PC-9 (cell line): ENCODE measurements around the gene HABP4. TPM values are rescaled to one million over a fixed set of nuclear protein-coding genes. Genes with fewer than 3 reads are reported as not detected.

Experiments used
- BruUV-seq: library from RNA; stranded (reverse); fragments of 400-500 nt; replicated peaks from 2 replicates; lab custom pipeline; 2021; lab: Mats Ljungman, UMichigan
- CTCF ChIA-PET: fragments of 300-600 bp; sonication (Branson Sonifier 250); formaldehyde crosslinking; loops from one replicate; lab custom pipeline; 2022; ENCODE audit warnings: antibody characterized with exemption; lab: Charles Lee
- POLR2A ChIA-PET: fragments of 300-600 bp; sonication (Branson Sonifier 250); formaldehyde crosslinking; loops from one replicate; lab custom pipeline; 2022; ENCODE audit warnings: antibody characterized with exemption; ENCODE audit not compliant: unreplicated experiment; lab: Charles Lee
- DNase-seq, 2 experiments: peaks; one replicate each; pipeline versions ENCODE4 v3.0.0 to v3.0.0-alpha.2; 2015 to 2022; ENCODE audit warnings: mixed read lengths in 1 of 2
- H2AFZ ChIP-seq: fragments of 200-600 bp; sonication (generic); 2 replicates; pipeline ENCODE4 v1.8.1; 2017; ENCODE audit warnings: antibody characterized with exemption
- H3F3A ChIP-seq: fragments of 200-600 bp; sonication (generic); 2 replicates; pipeline ENCODE4 v1.8.1; 2017; ENCODE audit warnings: antibody characterized with exemption, mild to moderate bottlenecking, low read depth; ENCODE audit not compliant: insufficient read depth
- H3K27ac ChIP-seq: fragments of 200-600 bp; sonication (generic); 2 replicates; pipeline ENCODE4 v1.6.1; 2016; ENCODE audit warnings: mixed run types
- H3K27me3 ChIP-seq: fragments of 200-600 bp; sonication (generic); 2 replicates; pipeline ENCODE4 v1.6.1; 2016; ENCODE audit warnings: low read depth, mixed run types; ENCODE audit not compliant: insufficient read depth
- H3K36me3 ChIP-seq: fragments of 200-600 bp; sonication (generic); 2 replicates; pipeline ENCODE4 v1.6.1; 2016; ENCODE audit warnings: low read depth, mixed run types
- H3K4me1 ChIP-seq: fragments of 200-600 bp; sonication (generic); replicated peaks from 2 replicates; pipeline ENCODE4 v1.6.1; 2016; ENCODE audit warnings: mixed run types; ENCODE audit not compliant: insufficient read depth
- H3K4me2 ChIP-seq: fragments of 200-600 bp; sonication (generic); 2 replicates; pipeline ENCODE4 v1.6.1; 2017; ENCODE audit warnings: mixed run types
- H3K4me3 ChIP-seq: fragments of 200-600 bp; sonication (generic); 2 replicates; pipeline ENCODE4 v1.6.1; 2016; ENCODE audit warnings: mixed run types
- H3K79me2 ChIP-seq: fragments of 200-600 bp; sonication (generic); 2 replicates; pipeline ENCODE4 v1.6.1; 2017; ENCODE audit warnings: low read depth, mixed run types
- H3K9me2 ChIP-seq: fragments of 200-600 bp; sonication (generic); 2 replicates; pipeline ENCODE4 v1.8.1; 2017; ENCODE audit warnings: mild to moderate bottlenecking; ENCODE audit not compliant: insufficient read depth
- H3K9me3 ChIP-seq: fragments of 200-600 bp; sonication (generic); 2 replicates; pipeline ENCODE4 v1.8.1; 2016; ENCODE audit warnings: low read depth; ENCODE audit not compliant: insufficient read depth
- H4K20me1 ChIP-seq: fragments of 200-600 bp; sonication (generic); 2 replicates; pipeline ENCODE4 v1.8.1; 2017; ENCODE audit not compliant: insufficient read depth
- CTCF ChIP-seq: fragments of 200-600 bp; sonication (generic); conservative IDR thresholded peaks from 2 replicates; pipeline ENCODE4 v1.6.1; 2017; ENCODE audit warnings: mixed run types, antibody characterized with exemption, mild to moderate bottlenecking, moderate library complexity
- EZH2 ChIP-seq: fragments of 200-600 bp; sonication (generic); IDR thresholded peaks from 2 replicates; pipeline ENCODE4 v1.8.0; 2017; ENCODE audit warnings: antibody characterized with exemption, low read depth
- intact Hi-C: fragments of 100-400 bp; cut with micrococcal nuclease; formaldehyde crosslinking; loops from one replicate; pipeline ENCODE4 v1.10.0; 2022; ENCODE audit not compliant: unreplicated experiment
- total RNA-seq: library from RNA; stranded (reverse); gene quantifications from 2 replicates; pipeline ENCODE4 v1.2.3, GENCODE V29; 2021

HABP4 gene
- total RNA-seq, 1 experiment from 2014 or later = 8.1 TPM

- Histone ChIP-seq H3K4me3 (no peak overlapping the region), H3K4me2 (no peak overlapping the region), H3K9me3 (no peaks in the 10 kb centered on the region), H4K20me1 (no peaks in the 10 kb centered on the region), H3F3A (no peaks in the 10 kb centered on the region), H3K4me1 (no peaks in the 10 kb centered on the region), H3K79me2 (no peaks in the 10 kb centered on the region), H3K27ac (no peak overlapping the region), H3K27me3 (no peaks in the 10 kb centered on the region), H2AFZ (no peak overlapping the region), H3K9me2 (no peaks in the 10 kb centered on the region), H3K36me3 (no peaks in the 10 kb centered on the region; the same call in 1 of the 2 replicates)
- intact Hi-C loops = no loop called here
- CTCF ChIA-PET = no interaction called here
- no TSS peak for BruUV-seq
- no peak for TF ChIP-seq CTCF
- no peak for TF ChIP-seq EZH2
- DNase-seq = no peak
- POLR2A ChIA-PET = no interaction called here
These were observed 14.5 kb downstream of the HABP4 start for GRCh38 chr9:96464426-96464825.

DNA sequence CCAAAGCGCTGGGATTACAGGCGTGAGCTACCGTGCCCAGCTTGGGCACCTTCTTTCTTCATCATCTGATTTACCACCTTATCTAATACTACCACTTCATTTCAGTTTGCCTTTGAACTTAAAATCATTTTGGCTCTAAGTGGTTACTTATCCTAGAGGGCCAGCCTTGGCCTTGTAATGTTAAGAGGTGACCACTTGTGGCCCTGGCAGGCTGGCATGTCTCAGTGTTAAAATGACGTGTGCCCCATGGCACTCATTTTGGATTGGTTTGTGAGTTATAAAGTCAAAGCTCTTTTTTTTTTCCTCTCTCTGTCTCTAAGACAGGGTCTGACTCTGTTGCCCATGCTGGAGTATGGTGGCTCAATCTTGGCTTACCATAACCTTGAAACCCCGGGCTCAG, 17.8 kb downstream of the HABP4 start:
- ChIA-PET CTCF (interaction anchor here (0.7 kb wide), 1 partner anchor 1624 kb away, joined by 6 read pairs; no protein-coding TSS in a partner anchor), POLR2A (interaction anchor here (0.7 kb wide), 1 partner anchor 150 kb away, joined by 9 read pairs; no protein-coding TSS in a partner anchor)
- no peak overlapping the region for H3K4me3 ChIP-seq
- H2AFZ ChIP-seq = no peak overlapping the region
- BruUV-seq = no TSS peak
- TF ChIP-seq EZH2 (no peak), CTCF (no peak)
- no peak for DNase-seq
- no peaks in the 10 kb centered on the region for H3K36me3 ChIP-seq
- intact Hi-C loops = no loop called here
- no peaks in the 10 kb centered on the region for H3F3A ChIP-seq
- H3K27me3 ChIP-seq = no peaks in the 10 kb centered on the region
- H3K4me1 ChIP-seq = no peaks in the 10 kb centered on the region
- H3K9me2 ChIP-seq = no peaks in the 10 kb centered on the region
- H3K9me3 ChIP-seq = no peaks in the 10 kb centered on the region
- H3K4me2 ChIP-seq = no peak overlapping the region
- H3K79me2 ChIP-seq = no peaks in the 10 kb centered on the region
- H4K20me1 ChIP-seq = no peaks in the 10 kb centered on the region
- H3K27ac ChIP-seq = no peak overlapping the region

GRCh38 chr9:96476013-96476412, 26.0 kb downstream of the HABP4 start:
- no TSS peak for BruUV-seq

More at GRCh38 chr9:96476013-96476412, 26.0 kb downstream of the HABP4 start:
- DNase-seq = no peak
- no peaks in the 10 kb centered on the region for H3K36me3 ChIP-seq
- CTCF ChIA-PET = no interaction called here
- no peaks in the 10 kb centered on the region for H3K27me3 ChIP-seq
- H3K4me2 ChIP-seq = no peak overlapping the region
- no peak overlapping the region for H3K4me3 ChIP-seq
- intact Hi-C loops = no loop called here
- H3K9me2 ChIP-seq = no peaks in the 10 kb centered on the region
- H3F3A ChIP-seq = no peaks in the 10 kb centered on the region
- H3K79me2 ChIP-seq = no peaks in the 10 kb centered on the region
- no peaks in the 10 kb centered on the region for H3K4me1 ChIP-seq
- no peaks in the 10 kb centered on the region for H3K9me3 ChIP-seq
- no peak overlapping the region for H3K27ac ChIP-seq
- H2AFZ ChIP-seq = no peak overlapping the region
- H4K20me1 ChIP-seq = no peaks in the 10 kb centered on the region
- TF ChIP-seq CTCF (no peak), EZH2 (no peak)
- POLR2A ChIA-PET = no interaction called here
